Erythroblast (primary cell): ENCODE measurements around the gene MELTF.

Experiments used
- GATA1 ChIP-seq: IDR thresholded peaks from 2 replicates; pipeline ENCODE4 v1.6.1; 2011; ENCODE audit warnings: low read depth, mild to moderate bottlenecking, control low read depth, low read length, moderate library complexity
- POLR2A ChIP-seq: IDR thresholded peaks from 2 replicates; pipeline ENCODE4 v1.6.1; 2011; ENCODE audit warnings: mild to moderate bottlenecking, low read length

- no peak for TF ChIP-seq POLR2A
- no peak for TF ChIP-seq GATA1
Observed at GRCh38 chr3:196968233-196969133, 61.1 kb downstream of the MELTF start, which contains the start of gene PIGZ.
